Tibial nerve (tissue), 4 donors: Measurements from ENCODE around the gene CNTN5. TPM values are rescaled to one million over a fixed set of nuclear protein-coding genes. Genes with fewer than 3 reads are reported as not detected.

Experiments
- DNase-seq, 2 donors: peaks; one replicate each; pipeline ENCODE4 v3.0.0-alpha.2; 2019; ENCODE audit warnings: low spot score in 2 of 2
- H3K27ac ChIP-seq, 4 donors: fragments of 200-600 bp; sonication (generic) in 3 of 4; one replicate each; pipeline ENCODE4 v1.5.1; 2017 to 2019; ENCODE audit warnings: mild to moderate bottlenecking in 1 of 4
- H3K27me3 ChIP-seq, 2 donors: fragments of 200-600 bp; sonication (generic) in 1 of 2; one replicate each; pipeline versions ENCODE4 v1.5.1 to v1.6.0; 2017 to 2019
- H3K36me3 ChIP-seq, 3 donors: fragments of 200-600 bp; sonication (generic); one replicate each; pipeline ENCODE4 v1.5.1; 2018 to 2019
- H3K4me1 ChIP-seq, 4 donors: fragments of 200-600 bp; sonication (generic) in 3 of 4; one replicate each; pipeline ENCODE4 v1.5.1; 2017 to 2019
- H3K4me3 ChIP-seq, 4 donors: fragments of 200-600 bp; sonication (generic) in 3 of 4; one replicate each; pipeline ENCODE4 v1.5.1; 2017 to 2019; ENCODE audit warnings: mild to moderate bottlenecking in 1 of 4, moderate library complexity in 1 of 4
- H3K9me3 ChIP-seq, 4 donors: fragments of 200-600 bp; sonication (generic) in 3 of 4; one replicate each; pipeline ENCODE4 v1.5.1; 2017 to 2019
- CTCF ChIP-seq, 5 experiments: fragments of 200-600 bp in 3 of 5; fragments of 450-650 bp in 2 of 5; sonication (generic) in 3 of 5; IDR thresholded peaks; one replicate each; pipeline ENCODE4 v1.5.1; 2016 to 2019; ENCODE audit warnings: antibody characterized with exemption in 5 of 5, mild to moderate bottlenecking in 3 of 5, moderate library complexity in 2 of 5
- EP300 ChIP-seq, 2 donors: sonication (generic); formaldehyde crosslinking; IDR thresholded peaks; one replicate each; pipeline ENCODE4 v1.6.1; 2017; ENCODE audit warnings: antibody characterized with exemption in 2 of 2, mild to moderate bottlenecking in 1 of 2
- POLR2A ChIP-seq, 2 donors: fragments of 450-650 bp; IDR thresholded peaks; one replicate each; pipeline ENCODE4 v1.6.1; 2017; ENCODE audit warnings: antibody characterized with exemption in 2 of 2, mild to moderate bottlenecking in 2 of 2, moderate library complexity in 2 of 2
- WGBS, 2 donors: methylation state at CpG; one replicate each; pipeline ENCODE4 v1.1.5; 2018; 5-methylcytosine and 5-hydroxymethylcytosine counted together
- total RNA-seq, 4 donors: library from RNA; depleted of rRNA; stranded (reverse); fragments of >200 nt; gene quantifications; one replicate each; pipeline ENCODE4 v1.1.0, GENCODE V29; 2016

Gene CNTN5
- total RNA-seq, 4 donors from 2014 or later, result under 0.01 to 0.22 TPM; not detected in 2

- Histone ChIP-seq H3K4me3 (no peak overlapping the region), H3K27me3 (no peaks in the 10 kb centered on the region), H3K4me1 (no peaks in the 10 kb centered on the region), H3K27ac (no peak overlapping the region), H3K9me3 (peaks cover 0 to 5% (median 0%) of the 10 kb centered on the region in 4 donors), H3K36me3 (no peaks in the 10 kb centered on the region)
- TF ChIP-seq POLR2A (IDR thresholded peaks at IDR 0.05), result no peak
- TF ChIP-seq CTCF (IDR thresholded peaks at IDR 0.05), result no peak
- TF ChIP-seq EP300 (IDR thresholded peaks at IDR 0.05), result no peak
- DNase-seq, result no peak
Measured at GRCh38 chr11:99718291-99718690, 697.5 kb downstream of the CNTN5 start.

GRCh38 chr11:99739464-99740089, 718.8 kb downstream of the CNTN5 start:
- peak in 1 of 2 donors; percentile 17 for DNase-seq
- H3K27ac ChIP-seq, result no peak overlapping the region
- H3K4me3 ChIP-seq, result no peak overlapping the region
- H3K4me1 ChIP-seq, result no peaks in the 10 kb centered on the region
- H3K36me3 ChIP-seq, result no peaks in the 10 kb centered on the region
- H3K9me3 ChIP-seq, result no peaks in the 10 kb centered on the region
- peak in 4 of 5 experiments; percentile 29 to 45 (median 40) for TF ChIP-seq CTCF (IDR thresholded peaks at IDR 0.05)
- TF ChIP-seq POLR2A (IDR thresholded peaks at IDR 0.05), result no peak
- 29 to 30% methylated on average over 4 of the region's 4 CpGs for WGBS, 2 donors
- H3K27me3 ChIP-seq, result no peaks in the 10 kb centered on the region

- 70 to 79% methylated on average over 2 of the region's 2 CpGs for WGBS, 2 donors
- TF ChIP-seq CTCF (IDR thresholded peaks at IDR 0.05) (no peak), EP300 (IDR thresholded peaks at IDR 0.05) (no peak), POLR2A (IDR thresholded peaks at IDR 0.05) (no peak)
Measured at GRCh38 chr11:99742501-99742900, 721.8 kb downstream of the CNTN5 start.

GRCh38 chr11:99759787-99760186, 739.0 kb downstream of the CNTN5 start:
- Histone ChIP-seq H3K36me3 (no peaks in the 10 kb centered on the region), H3K4me1 (no peaks in the 10 kb centered on the region), H3K9me3 (no peaks in the 10 kb centered on the region), H3K27me3 (no peaks in the 10 kb centered on the region), H3K4me3 (no peak overlapping the region), H3K27ac (no peak overlapping the region)
- WGBS, 2 donors, result 65 to 66% methylated on average over 2 of the region's 2 CpGs
- no peak for TF ChIP-seq POLR2A (IDR thresholded peaks at IDR 0.05)
- DNase-seq, result no peak

More at GRCh38 chr11:99742501-99742900, 721.8 kb downstream of the CNTN5 start:
- no peaks in the 10 kb centered on the region for H3K36me3 ChIP-seq
- H3K4me1 ChIP-seq, result no peaks in the 10 kb centered on the region
- H3K4me3 ChIP-seq, result no peak overlapping the region
- H3K27ac ChIP-seq, result no peak overlapping the region
- DNase-seq, result no peak
- no peaks in the 10 kb centered on the region for H3K9me3 ChIP-seq
- H3K27me3 ChIP-seq, result no peaks in the 10 kb centered on the region

GRCh38 chr11:99766811-99767210, 746.1 kb downstream of the CNTN5 start:
- TF ChIP-seq EP300 (IDR thresholded peaks at IDR 0.05), result no peak
- TF ChIP-seq CTCF (IDR thresholded peaks at IDR 0.05), result no peak
- H3K27ac ChIP-seq, result no peak overlapping the region
- no peaks in the 10 kb centered on the region for H3K27me3 ChIP-seq
- DNase-seq, result no peak
- H3K4me3 ChIP-seq, result no peak overlapping the region
- H3K9me3 ChIP-seq, result no peaks in the 10 kb centered on the region
- H3K36me3 ChIP-seq, result no peaks in the 10 kb centered on the region
- H3K4me1 ChIP-seq, result no peaks in the 10 kb centered on the region
- WGBS, 2 donors, result 71 to 77% methylated on average over 3 of the region's 3 CpGs

GRCh38 chr11:99773646-99774045, 752.9 kb downstream of the CNTN5 start:
- 34 to 53% methylated on average over 5 of the region's 5 CpGs for WGBS, 2 donors
- Histone ChIP-seq H3K9me3 (no peaks in the 10 kb centered on the region), H3K27me3 (no peaks in the 10 kb centered on the region), H3K27ac (no peak overlapping the region), H3K36me3 (no peaks in the 10 kb centered on the region), H3K4me1 (no peaks in the 10 kb centered on the region), H3K4me3 (no peak overlapping the region)
- TF ChIP-seq POLR2A (IDR thresholded peaks at IDR 0.05), result no peak
- no peak for TF ChIP-seq CTCF (IDR thresholded peaks at IDR 0.05)
- no peak for TF ChIP-seq EP300 (IDR thresholded peaks at IDR 0.05)
- DNase-seq, result no peak
